PC-3 (cell line): ENCODE data around the gene DTL.

ENCODE experiments used
- EZH2 ChIP-seq: fragments of 300-600 bp; sonication (generic); IDR thresholded peaks from one replicate; pipeline ENCODE4 v1.6.1; 2017; ENCODE audit warnings: antibody characterized with exemption, mild to moderate bottlenecking, low read length; ENCODE audit not compliant: unreplicated experiment
- EZH2phosphoT487 ChIP-seq: fragments of 300-600 bp; sonication (generic); IDR thresholded peaks from 2 replicates; pipeline ENCODE4 v1.6.1; 2018; ENCODE audit warnings: mild to moderate bottlenecking, antibody characterized with exemption, low read length, borderline replicate concordance
- TF ChIP-seq, protein P1 (sequence below): fragments of 300-600 bp; sonication (generic); conservative IDR thresholded peaks from 2 replicates; pipeline ENCODE4 v1.5.1; 2017; ENCODE audit warnings: antibody characterized with exemption, low read depth, mild to moderate bottlenecking, low read length

GRCh38 chr1:212106286-212106792, 70.8 kb downstream of the DTL start:
- TF ChIP-seq, protein P1, sequence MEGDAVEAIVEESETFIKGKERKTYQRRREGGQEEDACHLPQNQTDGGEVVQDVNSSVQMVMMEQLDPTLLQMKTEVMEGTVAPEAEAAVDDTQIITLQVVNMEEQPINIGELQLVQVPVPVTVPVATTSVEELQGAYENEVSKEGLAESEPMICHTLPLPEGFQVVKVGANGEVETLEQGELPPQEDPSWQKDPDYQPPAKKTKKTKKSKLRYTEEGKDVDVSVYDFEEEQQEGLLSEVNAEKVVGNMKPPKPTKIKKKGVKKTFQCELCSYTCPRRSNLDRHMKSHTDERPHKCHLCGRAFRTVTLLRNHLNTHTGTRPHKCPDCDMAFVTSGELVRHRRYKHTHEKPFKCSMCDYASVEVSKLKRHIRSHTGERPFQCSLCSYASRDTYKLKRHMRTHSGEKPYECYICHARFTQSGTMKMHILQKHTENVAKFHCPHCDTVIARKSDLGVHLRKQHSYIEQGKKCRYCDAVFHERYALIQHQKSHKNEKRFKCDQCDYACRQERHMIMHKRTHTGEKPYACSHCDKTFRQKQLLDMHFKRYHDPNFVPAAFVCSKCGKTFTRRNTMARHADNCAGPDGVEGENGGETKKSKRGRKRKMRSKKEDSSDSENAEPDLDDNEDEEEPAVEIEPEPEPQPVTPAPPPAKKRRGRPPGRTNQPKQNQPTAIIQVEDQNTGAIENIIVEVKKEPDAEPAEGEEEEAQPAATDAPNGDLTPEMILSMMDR = no peak
- no peak for TF ChIP-seq EZH2
- TF ChIP-seq EZH2phosphoT487 = no peak
